ENCODE results near the gene LDLRAD2. TPM values are rescaled to one million over a fixed set of nuclear protein-coding genes. Genes with fewer than 3 reads are reported as not detected.

Gene LDLRAD2
- total RNA-seq, 6 experiments from 2014 or later: 0.14 TPM; not detected in 5

DNA sequence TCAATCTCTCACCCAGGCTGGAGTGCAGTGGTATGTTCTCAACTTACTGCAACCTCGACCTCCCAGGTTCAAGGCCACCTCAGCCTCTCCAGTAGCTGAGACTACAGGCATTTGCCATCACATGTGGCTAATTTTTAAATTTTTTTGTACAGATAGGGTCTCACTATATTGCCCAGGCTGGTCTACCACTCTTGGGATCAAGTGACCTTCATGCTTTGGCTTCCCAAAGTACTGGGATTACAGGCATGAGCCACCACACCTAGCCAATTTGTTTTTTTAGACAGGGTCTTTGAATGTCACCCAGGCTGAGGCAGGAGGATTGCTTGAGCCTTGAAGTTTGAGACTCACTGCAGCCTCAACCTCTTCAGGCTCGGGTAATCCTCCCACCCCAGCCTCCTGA is 19.0 kb upstream of the LDLRAD2 start:
- no peak overlapping the region for H3K4me3 Mint-ChIP-seq
- TF ChIP-seq, protein P1, sequence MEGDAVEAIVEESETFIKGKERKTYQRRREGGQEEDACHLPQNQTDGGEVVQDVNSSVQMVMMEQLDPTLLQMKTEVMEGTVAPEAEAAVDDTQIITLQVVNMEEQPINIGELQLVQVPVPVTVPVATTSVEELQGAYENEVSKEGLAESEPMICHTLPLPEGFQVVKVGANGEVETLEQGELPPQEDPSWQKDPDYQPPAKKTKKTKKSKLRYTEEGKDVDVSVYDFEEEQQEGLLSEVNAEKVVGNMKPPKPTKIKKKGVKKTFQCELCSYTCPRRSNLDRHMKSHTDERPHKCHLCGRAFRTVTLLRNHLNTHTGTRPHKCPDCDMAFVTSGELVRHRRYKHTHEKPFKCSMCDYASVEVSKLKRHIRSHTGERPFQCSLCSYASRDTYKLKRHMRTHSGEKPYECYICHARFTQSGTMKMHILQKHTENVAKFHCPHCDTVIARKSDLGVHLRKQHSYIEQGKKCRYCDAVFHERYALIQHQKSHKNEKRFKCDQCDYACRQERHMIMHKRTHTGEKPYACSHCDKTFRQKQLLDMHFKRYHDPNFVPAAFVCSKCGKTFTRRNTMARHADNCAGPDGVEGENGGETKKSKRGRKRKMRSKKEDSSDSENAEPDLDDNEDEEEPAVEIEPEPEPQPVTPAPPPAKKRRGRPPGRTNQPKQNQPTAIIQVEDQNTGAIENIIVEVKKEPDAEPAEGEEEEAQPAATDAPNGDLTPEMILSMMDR (IDR thresholded peaks at IDR 0.05): no peak
- H3K27ac Mint-ChIP-seq: no peak overlapping the region
- DNase-seq: no peak
- peaks cover 15% of the 10 kb centered on the region for H3K9me3 Mint-ChIP-seq
- peaks cover 4% of the 10 kb centered on the region; the same call in 1 of the 2 replicates for H3K4me1 Mint-ChIP-seq (ENCODE audit: low read depth)
- peaks cover 9% of the 10 kb centered on the region for H3K36me3 Mint-ChIP-seq (ENCODE audit: low read depth)
- peaks cover 2% of the 10 kb centered on the region for H3K27me3 Mint-ChIP-seq (ENCODE audit: insufficient read depth)

DNA sequence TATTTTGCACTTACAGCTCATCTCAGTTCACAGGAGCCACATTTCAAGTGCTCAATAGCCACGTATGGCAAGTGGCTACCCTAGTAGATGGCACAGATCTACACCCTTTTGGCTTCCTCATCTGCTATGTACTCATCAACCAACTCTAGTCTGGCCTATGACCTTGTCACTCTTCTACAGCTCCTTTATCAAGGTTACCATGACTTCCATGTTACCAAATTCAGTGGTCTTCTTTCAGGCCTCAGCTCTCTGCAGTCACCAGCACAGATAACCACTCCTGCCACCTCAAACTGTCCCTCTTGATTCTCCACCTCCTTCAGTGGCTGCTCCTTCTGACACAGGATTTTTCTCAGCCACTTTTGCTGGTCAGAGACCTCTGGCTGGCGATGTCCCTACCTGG is 17.4 kb upstream of the LDLRAD2 start:
- H3K27me3 Mint-ChIP-seq (ENCODE audit: insufficient read depth): peaks cover 2% of the 10 kb centered on the region
- H3K36me3 Mint-ChIP-seq (ENCODE audit: low read depth): peaks cover 9% of the 10 kb centered on the region
- H3K4me3 Mint-ChIP-seq: no peak overlapping the region
- peaks cover 15% of the 10 kb centered on the region for H3K9me3 Mint-ChIP-seq
- no peak for DNase-seq
- H3K27ac Mint-ChIP-seq: no peak overlapping the region
- peaks cover 4% of the 10 kb centered on the region; the same call in 1 of the 2 replicates for H3K4me1 Mint-ChIP-seq (ENCODE audit: low read depth)
- TF ChIP-seq, protein P1 (IDR thresholded peaks at IDR 0.05): no peak

DNA sequence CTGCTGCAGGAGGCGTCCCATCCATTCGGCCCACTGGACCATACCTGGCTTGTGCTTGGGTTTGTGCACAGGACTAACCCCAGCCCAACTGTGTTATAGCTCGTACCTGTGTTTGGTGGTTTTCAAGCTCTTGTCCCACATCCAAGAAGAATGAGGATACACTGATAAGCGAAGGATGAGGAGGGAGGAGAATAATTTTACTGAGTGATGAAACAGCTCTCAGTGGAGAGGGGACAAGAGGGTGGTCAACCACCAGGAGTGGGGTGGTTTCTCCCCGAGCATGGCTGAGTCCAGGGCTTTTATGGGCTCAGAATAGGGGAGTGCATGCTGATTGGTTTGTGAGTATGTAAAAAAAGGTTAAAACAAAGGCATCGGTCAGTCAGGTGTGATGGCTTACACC is 17.0 kb upstream of the LDLRAD2 start:
- Mint-ChIP-seq H3K27ac (no peak overlapping the region), H3K27me3 (ENCODE audit: insufficient read depth) (peaks cover 2% of the 10 kb centered on the region), H3K9me3 (peaks cover 15% of the 10 kb centered on the region), H3K4me1 (ENCODE audit: low read depth) (peaks cover 4% of the 10 kb centered on the region; the same call in 1 of the 2 replicates), H3K4me3 (no peak overlapping the region), H3K36me3 (ENCODE audit: low read depth) (peaks cover 9% of the 10 kb centered on the region)
- DNase-seq: no peak
- TF ChIP-seq, protein P1 (IDR thresholded peaks at IDR 0.05): no peak

DNA sequence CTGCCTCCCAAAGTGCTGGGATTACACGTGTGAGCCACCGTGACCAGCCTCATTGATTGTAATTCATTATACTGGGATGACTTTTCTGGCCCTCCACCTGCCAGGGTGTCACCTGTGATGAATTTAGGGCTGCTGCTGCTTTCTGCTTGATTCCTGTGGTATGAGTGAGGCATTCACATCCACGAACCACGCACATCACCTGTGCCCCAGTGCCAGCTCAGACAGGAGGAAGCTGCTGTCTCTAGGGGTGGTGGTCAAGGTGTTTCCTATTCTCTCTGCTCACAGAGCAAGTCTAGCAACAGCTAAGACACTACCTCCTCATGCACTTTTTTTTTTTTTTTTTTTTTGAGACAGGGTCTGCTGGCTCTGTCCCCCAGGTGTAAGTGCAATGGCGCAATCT is 12.3 kb upstream of the LDLRAD2 start:
- Mint-ChIP-seq H3K9me3 (peaks cover 17% of the 10 kb centered on the region), H3K4me3 (no peak overlapping the region), H3K4me1 (ENCODE audit: low read depth) (peaks cover 18% of the 10 kb centered on the region), H3K36me3 (ENCODE audit: low read depth) (peaks cover 7% of the 10 kb centered on the region), H3K27me3 (ENCODE audit: insufficient read depth) (peaks cover 2% of the 10 kb centered on the region), H3K27ac (no peak overlapping the region)
- DNase-seq: no peak
- TF ChIP-seq, protein P1 (IDR thresholded peaks at IDR 0.05): no peak

DNA sequence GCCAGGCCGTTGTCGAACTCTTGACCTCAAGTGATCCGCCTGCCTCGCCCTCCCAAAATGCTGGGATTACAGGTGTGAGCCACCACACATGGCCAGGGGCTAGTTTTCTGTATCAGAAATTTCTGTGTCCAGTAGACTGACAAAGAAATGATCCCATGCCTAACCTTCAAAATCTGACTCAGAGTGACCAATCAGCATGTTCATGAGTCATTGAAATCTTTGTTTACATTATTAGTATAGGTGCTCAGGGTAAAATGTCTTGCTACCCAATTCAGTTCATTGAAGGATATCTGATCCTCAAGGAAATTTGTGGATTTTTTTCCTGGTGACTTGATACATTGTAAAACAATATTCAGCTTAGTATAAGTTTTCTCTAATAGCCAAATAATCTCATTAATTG is 11.0 kb upstream of the LDLRAD2 start:
- Mint-ChIP-seq H3K27ac (no peak overlapping the region), H3K9me3 (peaks cover 5% of the 10 kb centered on the region; the same call in 1 of the 2 replicates), H3K4me1 (ENCODE audit: low read depth) (peaks cover 19% of the 10 kb centered on the region), H3K4me3 (no peak overlapping the region), H3K36me3 (ENCODE audit: low read depth) (no peaks in the 10 kb centered on the region), H3K27me3 (ENCODE audit: insufficient read depth) (peaks cover 2% of the 10 kb centered on the region)
- TF ChIP-seq, protein P1 (IDR thresholded peaks at IDR 0.05): no peak
- DNase-seq: peak; percentile 26

DNA sequence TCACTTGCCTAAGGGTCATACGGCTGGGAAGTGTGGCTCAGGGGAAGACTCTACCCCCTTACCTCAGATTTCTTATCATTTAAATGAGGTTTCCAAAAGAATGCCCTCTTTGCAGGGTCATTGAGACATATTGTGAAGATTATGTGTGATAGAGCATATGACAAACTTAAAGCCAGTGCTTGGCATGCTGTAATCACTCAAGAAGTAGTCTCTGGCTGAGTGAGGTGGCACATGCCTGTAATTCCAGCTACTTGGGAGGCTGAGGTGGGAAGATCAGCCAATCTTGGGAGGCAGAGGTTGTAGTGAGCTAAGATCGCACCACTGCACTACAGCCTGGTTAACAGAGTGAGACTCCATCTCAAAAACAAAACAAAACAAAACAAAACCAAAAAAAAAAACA is 7.5 kb upstream of the LDLRAD2 start:
- peaks cover 5% of the 10 kb centered on the region; the same call in 1 of the 2 replicates for H3K9me3 Mint-ChIP-seq
- no peaks in the 10 kb centered on the region for H3K27me3 Mint-ChIP-seq (ENCODE audit: insufficient read depth)
- peaks cover 19% of the 10 kb centered on the region for H3K4me1 Mint-ChIP-seq (ENCODE audit: low read depth)
- TF ChIP-seq, protein P1 (IDR thresholded peaks at IDR 0.05): no peak
- no peak for DNase-seq
- H3K36me3 Mint-ChIP-seq (ENCODE audit: low read depth): no peaks in the 10 kb centered on the region
- no peak overlapping the region for H3K27ac Mint-ChIP-seq
- no peak overlapping the region for H3K4me3 Mint-ChIP-seq

All from HFFc6 (cell line).